ENCODE measurements around the gene GHDC.

DNA sequence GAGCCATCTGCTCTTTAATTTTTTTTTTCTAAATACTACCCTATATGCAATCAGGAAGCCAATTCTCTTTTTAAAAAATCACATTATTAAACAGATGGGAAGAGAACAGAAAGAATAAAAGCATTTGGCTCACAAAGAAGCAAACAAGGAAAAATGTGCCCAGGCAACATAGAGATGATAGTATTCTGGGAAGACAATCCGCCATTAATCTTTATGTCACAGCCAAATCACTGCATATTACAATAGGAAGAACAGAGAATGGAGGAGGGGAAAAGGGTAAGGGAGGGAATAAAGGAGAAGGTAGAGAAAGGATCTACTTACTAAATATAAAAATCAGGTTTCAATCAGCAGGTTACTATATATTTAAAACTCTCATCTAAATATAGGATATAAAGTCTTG, 47.6 kb upstream of the GHDC start:
- TF ChIP-seq, protein P1, sequence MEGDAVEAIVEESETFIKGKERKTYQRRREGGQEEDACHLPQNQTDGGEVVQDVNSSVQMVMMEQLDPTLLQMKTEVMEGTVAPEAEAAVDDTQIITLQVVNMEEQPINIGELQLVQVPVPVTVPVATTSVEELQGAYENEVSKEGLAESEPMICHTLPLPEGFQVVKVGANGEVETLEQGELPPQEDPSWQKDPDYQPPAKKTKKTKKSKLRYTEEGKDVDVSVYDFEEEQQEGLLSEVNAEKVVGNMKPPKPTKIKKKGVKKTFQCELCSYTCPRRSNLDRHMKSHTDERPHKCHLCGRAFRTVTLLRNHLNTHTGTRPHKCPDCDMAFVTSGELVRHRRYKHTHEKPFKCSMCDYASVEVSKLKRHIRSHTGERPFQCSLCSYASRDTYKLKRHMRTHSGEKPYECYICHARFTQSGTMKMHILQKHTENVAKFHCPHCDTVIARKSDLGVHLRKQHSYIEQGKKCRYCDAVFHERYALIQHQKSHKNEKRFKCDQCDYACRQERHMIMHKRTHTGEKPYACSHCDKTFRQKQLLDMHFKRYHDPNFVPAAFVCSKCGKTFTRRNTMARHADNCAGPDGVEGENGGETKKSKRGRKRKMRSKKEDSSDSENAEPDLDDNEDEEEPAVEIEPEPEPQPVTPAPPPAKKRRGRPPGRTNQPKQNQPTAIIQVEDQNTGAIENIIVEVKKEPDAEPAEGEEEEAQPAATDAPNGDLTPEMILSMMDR (IDR thresholded peaks at IDR 0.05), result no peak
- TF ChIP-seq POLR2A (IDR thresholded peaks at IDR 0.05), result no peak

Data from Peyer's patch (tissue), 4 donors.